HL-60 (cell line): ENCODE data around the gene GABBR2.
"Not testable (repeated sequence)": the region's sequence is repeated elsewhere in the genome, so short reads cannot be mapped to it uniquely, and the experiment has no call there.

Experiments
- CTCF ChIP-seq: IDR thresholded peaks from one replicate; pipeline ENCODE4 v1.5.1; 2011; ENCODE audit warnings: low read length, control low read depth, inconsistent platforms; ENCODE audit not compliant: insufficient read depth
- TF ChIP-seq, protein P1 (sequence below): IDR thresholded peaks from 2 replicates; pipeline ENCODE4 v1.6.1; 2012; ENCODE audit warnings: low read depth; ENCODE audit not compliant: insufficient replicate concordance

GRCh38 chr9:98684816-98685215, 23.9 kb downstream of the GABBR2 start:
- TF ChIP-seq, protein P1, sequence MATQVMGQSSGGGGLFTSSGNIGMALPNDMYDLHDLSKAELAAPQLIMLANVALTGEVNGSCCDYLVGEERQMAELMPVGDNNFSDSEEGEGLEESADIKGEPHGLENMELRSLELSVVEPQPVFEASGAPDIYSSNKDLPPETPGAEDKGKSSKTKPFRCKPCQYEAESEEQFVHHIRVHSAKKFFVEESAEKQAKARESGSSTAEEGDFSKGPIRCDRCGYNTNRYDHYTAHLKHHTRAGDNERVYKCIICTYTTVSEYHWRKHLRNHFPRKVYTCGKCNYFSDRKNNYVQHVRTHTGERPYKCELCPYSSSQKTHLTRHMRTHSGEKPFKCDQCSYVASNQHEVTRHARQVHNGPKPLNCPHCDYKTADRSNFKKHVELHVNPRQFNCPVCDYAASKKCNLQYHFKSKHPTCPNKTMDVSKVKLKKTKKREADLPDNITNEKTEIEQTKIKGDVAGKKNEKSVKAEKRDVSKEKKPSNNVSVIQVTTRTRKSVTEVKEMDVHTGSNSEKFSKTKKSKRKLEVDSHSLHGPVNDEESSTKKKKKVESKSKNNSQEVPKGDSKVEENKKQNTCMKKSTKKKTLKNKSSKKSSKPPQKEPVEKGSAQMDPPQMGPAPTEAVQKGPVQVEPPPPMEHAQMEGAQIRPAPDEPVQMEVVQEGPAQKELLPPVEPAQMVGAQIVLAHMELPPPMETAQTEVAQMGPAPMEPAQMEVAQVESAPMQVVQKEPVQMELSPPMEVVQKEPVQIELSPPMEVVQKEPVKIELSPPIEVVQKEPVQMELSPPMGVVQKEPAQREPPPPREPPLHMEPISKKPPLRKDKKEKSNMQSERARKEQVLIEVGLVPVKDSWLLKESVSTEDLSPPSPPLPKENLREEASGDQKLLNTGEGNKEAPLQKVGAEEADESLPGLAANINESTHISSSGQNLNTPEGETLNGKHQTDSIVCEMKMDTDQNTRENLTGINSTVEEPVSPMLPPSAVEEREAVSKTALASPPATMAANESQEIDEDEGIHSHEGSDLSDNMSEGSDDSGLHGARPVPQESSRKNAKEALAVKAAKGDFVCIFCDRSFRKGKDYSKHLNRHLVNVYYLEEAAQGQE = not testable (repeated sequence)
- TF ChIP-seq CTCF = not testable (repeated sequence)
